H1 (cell line): ENCODE measurements around the gene CEMIP2. TPM values are rescaled to one million over a fixed set of nuclear protein-coding genes. Genes with fewer than 3 reads are reported as not detected.

ENCODE experiments used
- CTCF ChIA-PET: fragments of 300-600 bp; sonication (Branson Sonifier 250); formaldehyde crosslinking; loops from one replicate; lab custom pipeline; 2021; ENCODE audit not compliant: partially characterized antibody; lab: Charles Lee
- POLR2A ChIA-PET: fragments of 300-600 bp; sonication (Branson Sonifier 250); formaldehyde crosslinking; loops from one replicate; lab custom pipeline; 2021; ENCODE audit warnings: inconsistent platforms; ENCODE audit not compliant: partially characterized antibody; lab: Charles Lee
- DNase-seq, 2 experiments: peaks; one replicate each; pipeline versions ENCODE4 v3.0.0 to v3.0.0-alpha.2; 2010 to 2022; ENCODE audit warnings: low spot score in 2 of 2, low read depth in 1 of 2, mixed read lengths in 1 of 2
- FAIRE-seq: peaks from 2 replicates; lab custom pipeline; 2011; peaks lifted over from hg19 to GRCh38; lab: Jason Lieb, UNC
- H2AFZ ChIP-seq: 2 replicates; pipeline ENCODE4 v1.8.1; 2012; ENCODE audit warnings: low read length, inconsistent platforms
- H2AK5ac ChIP-seq: 2 replicates; pipeline ENCODE4 v1.6.1; 2013; ENCODE audit warnings: low read depth, low read length
- H2BK120ac ChIP-seq: replicated peaks from 2 replicates; pipeline ENCODE3; 2013; ENCODE audit warnings: low read depth, low read length, inconsistent platforms
- H2BK12ac ChIP-seq: 2 replicates; pipeline ENCODE4 v1.6.1; 2013; ENCODE audit warnings: low read depth, low read length
- H2BK15ac ChIP-seq: 2 replicates; pipeline ENCODE4 v1.6.1; 2013; ENCODE audit warnings: low read length
- H2BK20ac ChIP-seq: 2 replicates; pipeline ENCODE4 v1.6.1; 2013; ENCODE audit warnings: low read length
- H2BK5ac ChIP-seq: 2 replicates; pipeline ENCODE4 v1.6.1; 2013; ENCODE audit warnings: low read depth, low read length
- H3K14ac ChIP-seq: 2 replicates; pipeline ENCODE4 v1.6.1; 2013; ENCODE audit warnings: inconsistent platforms; ENCODE audit not compliant: insufficient read length
- H3K18ac ChIP-seq: 2 replicates; pipeline ENCODE4 v1.6.1; 2013; ENCODE audit warnings: low read length; ENCODE audit errors: extremely low read depth
- H3K23ac ChIP-seq: 2 replicates; pipeline ENCODE4 v1.6.1; 2013; ENCODE audit warnings: inconsistent platforms; ENCODE audit not compliant: insufficient read length
- H3K23me2 ChIP-seq: 2 replicates; pipeline ENCODE4 v1.6.1; 2013; ENCODE audit warnings: low read depth, low read length
- H3K27ac ChIP-seq: 2 replicates; pipeline ENCODE4 v1.6.1; 2011; ENCODE audit warnings: low read depth, low read length, inconsistent platforms
- H3K27me3 ChIP-seq, 4 experiments: replicated peaks in 1 of 4; 1 replicate in 1 of 4; 2 replicates in 3 of 4; pipeline versions ENCODE4 v1.6.1 to v1.8.1; 2011 to 2013; ENCODE audit warnings: low read length in 3 of 4, mild to moderate bottlenecking in 3 of 4, inconsistent platforms in 2 of 4, mixed read lengths in 2 of 4, moderate library complexity in 1 of 4; ENCODE audit not compliant: control insufficient read depth in 3 of 4, insufficient read depth in 3 of 4; ENCODE audit errors: extremely low read depth in 1 of 4
- H3K36me3 ChIP-seq, 4 experiments: 2 replicates each; pipeline versions ENCODE4 v1.6.1 to v1.8.1; 2011 to 2013; ENCODE audit warnings: mild to moderate bottlenecking in 4 of 4, low read length in 3 of 4, moderate library complexity in 2 of 4, control low read depth in 1 of 4, inconsistent platforms in 1 of 4; ENCODE audit not compliant: insufficient read depth in 4 of 4, control insufficient read depth in 2 of 4
- H3K4ac ChIP-seq: replicated peaks from 2 replicates; pipeline ENCODE3; 2013; ENCODE audit warnings: low read length, low read depth, mixed read lengths, inconsistent platforms; ENCODE audit not compliant: insufficient read length
- H3K4me1 ChIP-seq, 4 experiments: replicated peaks in 1 of 4; 1 replicate in 1 of 4; 2 replicates in 3 of 4; pipeline versions ENCODE4 v1.6.1 to v1.8.1; 2011 to 2013; ENCODE audit warnings: low read length in 3 of 4, inconsistent platforms in 2 of 4, mixed read lengths in 1 of 4; ENCODE audit not compliant: insufficient read depth in 4 of 4, control insufficient read depth in 3 of 4
- H3K4me2 ChIP-seq, 2 experiments: 2 replicates each; pipeline versions ENCODE4 v1.6.1 to v1.8.1; 2011 to 2013; ENCODE audit warnings: low read depth in 2 of 2, low read length in 2 of 2, control low read depth in 1 of 2, inconsistent platforms in 1 of 2, mild to moderate bottlenecking in 1 of 2; ENCODE audit not compliant: insufficient read depth in 1 of 2
- H3K4me3 ChIP-seq, 4 experiments: fragments of 200-600, 300-600 bp in 1 of 4; sonication (generic), shearing (Covaris generic), sonication (Bioruptor Twin) in 1 of 4; 2 replicates each; pipeline versions ENCODE4 v1.5.1 to v1.8.1; 2011 to 2016; ENCODE audit warnings: low read length in 4 of 4, low read depth in 3 of 4, control low read depth in 2 of 4, inconsistent platforms in 2 of 4, mild to moderate bottlenecking in 2 of 4, mixed read lengths in 1 of 4, moderate library complexity in 1 of 4; ENCODE audit not compliant: insufficient read depth in 2 of 4; ENCODE audit errors: extremely low read depth in 1 of 4
- H3K56ac ChIP-seq: replicated peaks from 2 replicates; pipeline ENCODE3; 2013; ENCODE audit warnings: low read depth, mild to moderate bottlenecking, mixed read lengths, low read length, inconsistent platforms; ENCODE audit not compliant: insufficient read length
- H3K79me1 ChIP-seq: 2 replicates; pipeline ENCODE4 v1.6.1; 2013; ENCODE audit warnings: low read depth, low read length, control low read depth
- H3K79me2 ChIP-seq, 2 experiments: 2 replicates each; pipeline versions ENCODE4 v1.6.1 to v1.8.1; 2012 to 2013; ENCODE audit warnings: low read length in 2 of 2, mild to moderate bottlenecking in 2 of 2, inconsistent platforms in 1 of 2; ENCODE audit not compliant: insufficient read depth in 2 of 2, control insufficient read depth in 1 of 2
- H3K9ac ChIP-seq, 4 experiments: replicated peaks in 1 of 4; 1 replicate in 1 of 4; 2 replicates in 3 of 4; pipeline versions ENCODE4 v1.6.1 to v1.8.1; 2011 to 2013; ENCODE audit warnings: low read depth in 3 of 4, low read length in 3 of 4, control low read depth in 2 of 4, mild to moderate bottlenecking in 2 of 4, moderate library complexity in 2 of 4, inconsistent platforms in 1 of 4; ENCODE audit errors: extremely low read depth in 1 of 4
- H3K9me3 ChIP-seq, 2 experiments: 2 replicates each; pipeline versions ENCODE4 v1.6.1 to v1.8.1; 2012 to 2013; ENCODE audit warnings: mild to moderate bottlenecking in 2 of 2, moderate library complexity in 2 of 2, control low read depth in 1 of 2, inconsistent platforms in 1 of 2, low read depth in 1 of 2, low read length in 1 of 2, mixed read lengths in 1 of 2; ENCODE audit not compliant: insufficient read depth in 2 of 2
- H4K20me1 ChIP-seq, 2 experiments: replicated peaks in 1 of 2; 2 replicates each; pipeline versions ENCODE3 to v1.8.1; 2011 to 2013; ENCODE audit warnings: inconsistent platforms in 2 of 2, low read length in 2 of 2, mild to moderate bottlenecking in 1 of 2; ENCODE audit not compliant: insufficient read depth in 2 of 2, control insufficient read depth in 1 of 2
- H4K5ac ChIP-seq: 2 replicates; pipeline ENCODE4 v1.6.1; 2013; ENCODE audit warnings: low read length, low read depth, mixed read lengths, inconsistent platforms; ENCODE audit not compliant: insufficient read length
- H4K8ac ChIP-seq: 2 replicates; pipeline ENCODE4 v1.8.0; 2013; ENCODE audit warnings: mild to moderate bottlenecking, moderate library complexity, low read length, inconsistent platforms; ENCODE audit not compliant: insufficient read depth; ENCODE audit errors: extremely low read depth
- H4K91ac ChIP-seq: replicated peaks from 2 replicates; pipeline ENCODE3; 2013; ENCODE audit warnings: low read length, mixed read lengths, inconsistent platforms; ENCODE audit not compliant: insufficient read length
- BACH1 ChIP-seq: IDR thresholded peaks from 2 replicates; pipeline ENCODE4 v1.6.1; 2012; ENCODE audit warnings: low read length, improper control_type of control experiment
- JUN ChIP-seq: IDR thresholded peaks from 2 replicates; pipeline ENCODE4 v1.6.1; 2011; ENCODE audit warnings: low read depth, mild to moderate bottlenecking, improper control_type of control experiment, low read length
- JUND ChIP-seq: IDR thresholded peaks from 2 replicates; pipeline ENCODE4 v1.6.1; 2011; ENCODE audit warnings: mild to moderate bottlenecking, improper control_type of control experiment, low read length
- POLR2A ChIP-seq, 2 experiments: IDR thresholded peaks; 1 replicate in 1 of 2; 2 replicates in 1 of 2; pipeline ENCODE4 v1.6.1; 2011; ENCODE audit warnings: low read depth in 2 of 2, low read length in 2 of 2, mild to moderate bottlenecking in 2 of 2; ENCODE audit errors: control extremely low read depth in 1 of 2
- RXRA ChIP-seq: IDR thresholded peaks from 2 replicates; pipeline ENCODE4 v1.6.1; 2011; ENCODE audit warnings: low read depth, mild to moderate bottlenecking, low read length, moderate library complexity; ENCODE audit not compliant: insufficient read depth
- SIN3A ChIP-seq, 2 experiments: IDR thresholded peaks in 1 of 2; conservative IDR thresholded peaks in 1 of 2; 2 replicates each; pipeline ENCODE4 v1.6.1; 2011 to 2012; ENCODE audit warnings: low read length in 2 of 2, improper control_type of control experiment in 1 of 2, low read depth in 1 of 2, mild to moderate bottlenecking in 1 of 2
- SP2 ChIP-seq: IDR thresholded peaks from 2 replicates; pipeline ENCODE4 v1.6.1; 2012; ENCODE audit warnings: mild to moderate bottlenecking, low read length, inconsistent platforms
- TAF1 ChIP-seq: IDR thresholded peaks from 2 replicates; pipeline ENCODE4 v1.6.1; 2011; ENCODE audit warnings: mild to moderate bottlenecking, low read depth, low read length
- TAF7 ChIP-seq: optimal IDR thresholded peaks from 2 replicates; pipeline ENCODE3; 2011; ENCODE audit warnings: low read depth, mild to moderate bottlenecking, inconsistent platforms, low read length, moderate library complexity, borderline replicate concordance
- WGBS, 2 experiments: shearing (Covaris generic) in 1 of 2; methylation state at CpG; one replicate each; pipeline versions ENCODE4 v1.1.6 to v1.1.7; 2013 to 2015; ENCODE audit warnings: low lambda C conversion rate in 2 of 2, mixed read lengths in 2 of 2, inconsistent platforms in 1 of 2, low coverage in 1 of 2, missing lambda C conversion rate in 1 of 2; ENCODE audit not compliant: insufficient replicate concordance in 2 of 2, insufficient coverage in 1 of 2, insufficient read length in 1 of 2; ENCODE audit errors: extremely low coverage in 1 of 2, missing lambda C conversion rate in 1 of 2; 5-methylcytosine and 5-hydroxymethylcytosine counted together
- polyA plus RNA-seq, 7 experiments: library from polyadenylated mRNA; depleted of rRNA in 3 of 7; stranded (reverse) in 5 of 7; unstranded in 2 of 7; fragments of >200 nt in 5 of 7; fragments of 200-250 nt in 2 of 7; gene quantifications; 1 replicate in 5 of 7; 2 replicates in 1 of 7; 4 replicates in 1 of 7; pipeline versions ENCODE4 v1.2.1 to v1.2.3, GENCODE V29; 2011 to 2013; ENCODE audit warnings: missing spikeins in 2 of 7, mixed read lengths in 2 of 7
- total RNA-seq: library from RNA; stranded (reverse); fragmentation: NEBNext Ultra II Directional; extraction: Animal tissue kit (Norgen Biotek cat#: 25700); gene quantifications from 2 replicates; pipeline ENCODE4 v1.2.1, GENCODE V29; 2021

The CEMIP2 gene
- total and polyA plus RNA-seq, 2 of the 8 experiments (the other 6 are each of a cell fraction or from before 2014, with no cell fraction given), result 25.2 to 52.1 TPM

- H2BK15ac ChIP-seq, result no peak overlapping the region
- no peak overlapping the region for H3K14ac ChIP-seq
- peak overlapping the region in 1 of 4 experiments; percentile 22; a peak in 1 of 8 replicates for H3K4me3 ChIP-seq
- ChIA-PET CTCF (interaction anchor here (1.7 kb wide), 1 partner anchor 29 kb away, joined by 6 read pairs; no protein-coding TSS in a partner anchor), POLR2A (interaction anchor here (1.3 to 2.4 kb wide), 3 partner anchors 14 to 33 kb away, joined by 3 to 8 read pairs (median 3); no protein-coding TSS in a partner anchor)
- no peak for FAIRE-seq
- no peak overlapping the region for H3K27ac ChIP-seq
- no peak for TF ChIP-seq BACH1
- TF ChIP-seq POLR2A (IDR thresholded peaks at IDR 0.05; ENCODE audit: control extremely low read depth in 1 of 2, low read depth in 2 of 2, low read length in 2 of 2), result no peak
- TF ChIP-seq JUN, result no peak
- TF ChIP-seq SP2, result no peak
- TF ChIP-seq TAF7, result no peak
- TF ChIP-seq SIN3A (conservative IDR thresholded peaks at IDR 0.05 in 1 of 2, IDR thresholded peaks at IDR 0.05 in 1 of 2; ENCODE audit: low read depth in 1 of 2, low read length in 2 of 2), result no peak
- no peak for TF ChIP-seq TAF1
- no peak for TF ChIP-seq RXRA
- no peak for TF ChIP-seq JUND
- TF ChIP-seq, all 59 proteins: peak for 0
- H3K9ac ChIP-seq, result no peak overlapping the region
- no peak overlapping the region for H2BK120ac ChIP-seq
- H3K4me2 ChIP-seq, result 0 out of 4 replicates have a peak overlapping the region, but pooled peaks of 1 of the 2 experiments have one; percentile 17
- H2AFZ ChIP-seq, result no peak overlapping the region
- no peaks in the 10 kb centered on the region for H3K9me3 ChIP-seq
- H2BK5ac ChIP-seq, result no peak overlapping the region
- H3K18ac ChIP-seq, result no peak overlapping the region
- H3K4ac ChIP-seq, result no peak overlapping the region
- peaks cover 4% of the 10 kb centered on the region; the same call in 1 of the 2 replicates for H3K79me1 ChIP-seq
- no peak overlapping the region for H3K23ac ChIP-seq
- WGBS, 2 experiments, result 82% methylated on average over 1 of the region's 1 CpG; no CpG with 5 or more reads in 1 of the 2 experiments
- H2BK20ac ChIP-seq, result no peak overlapping the region
- peaks cover 0 to 48% (median 8%) of the 10 kb centered on the region in 4 experiments; a peak in 4 of 8 replicates for H3K36me3 ChIP-seq
- no peak overlapping the region for H3K56ac ChIP-seq
- peaks cover 0 to 44% of the 10 kb centered on the region in 2 experiments; a peak in 2 of 4 replicates for H3K79me2 ChIP-seq
- H4K91ac ChIP-seq, result no peak overlapping the region
- peak overlapping the region; percentile 61 for H4K5ac ChIP-seq
- peaks cover 0 to 4% of the 10 kb centered on the region in 2 experiments for H4K20me1 ChIP-seq
- H3K23me2 ChIP-seq, result no peaks in the 10 kb centered on the region
- no peak for DNase-seq
- H2BK12ac ChIP-seq, result no peak overlapping the region
- H3K27me3 ChIP-seq, result no peaks in the 10 kb centered on the region
- peaks cover 5 to 18% (median 10%) of the 10 kb centered on the region in 4 experiments; a peak in 5 of 7 replicates for H3K4me1 ChIP-seq
- H2AK5ac ChIP-seq, result no peak overlapping the region
- H4K8ac ChIP-seq, result no peak overlapping the region
Measured at GRCh38 chr9:71746758-71747125, 21.6 kb downstream of the CEMIP2 start.
